ENCODE data around the gene OPRM1. TPM values are rescaled to one million over a fixed set of nuclear protein-coding genes. Genes with fewer than 3 reads are reported as not detected.

OPRM1 gene
- total RNA-seq, 4 donors from 2014 or later = 0.40 to 1.2 (median 0.88) TPM

DNA sequence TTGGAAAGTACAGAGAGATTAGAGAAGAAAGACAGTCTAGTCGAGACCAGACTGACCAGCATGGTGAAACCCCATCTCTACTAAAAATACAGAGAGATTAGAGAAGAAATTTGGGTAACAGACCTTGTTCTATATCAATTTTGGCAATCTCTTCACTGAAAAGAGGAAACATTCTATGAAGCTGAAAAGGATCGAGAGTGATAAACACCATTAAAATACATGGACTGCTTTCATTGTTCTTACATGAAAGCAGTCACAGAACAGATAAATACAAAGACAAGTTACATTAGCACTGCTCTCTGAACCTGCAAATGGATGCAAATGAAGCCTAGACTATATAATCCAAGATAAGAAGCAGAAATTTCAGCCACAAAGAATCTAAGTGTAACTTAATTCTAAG, 8.4 kb upstream of the OPRM1 start:
- DNase-seq (ENCODE audit: extremely low spot score) = no peak
- peaks cover 0 to 3% (median 0%) of the 10 kb centered on the region in 4 donors for H3K9me3 ChIP-seq
- H3K4me1 ChIP-seq = no peaks in the 10 kb centered on the region
- H3K27ac ChIP-seq (replicated peaks in 1 of 4) = no peak overlapping the region
- no peaks in the 10 kb centered on the region for H3K36me3 ChIP-seq
- H3K4me3 ChIP-seq = no peak overlapping the region
- H3K27me3 ChIP-seq = no peaks in the 10 kb centered on the region
- intact Hi-C loops (cut with DNase I) = no loop called here
- TF ChIP-seq, protein P1, sequence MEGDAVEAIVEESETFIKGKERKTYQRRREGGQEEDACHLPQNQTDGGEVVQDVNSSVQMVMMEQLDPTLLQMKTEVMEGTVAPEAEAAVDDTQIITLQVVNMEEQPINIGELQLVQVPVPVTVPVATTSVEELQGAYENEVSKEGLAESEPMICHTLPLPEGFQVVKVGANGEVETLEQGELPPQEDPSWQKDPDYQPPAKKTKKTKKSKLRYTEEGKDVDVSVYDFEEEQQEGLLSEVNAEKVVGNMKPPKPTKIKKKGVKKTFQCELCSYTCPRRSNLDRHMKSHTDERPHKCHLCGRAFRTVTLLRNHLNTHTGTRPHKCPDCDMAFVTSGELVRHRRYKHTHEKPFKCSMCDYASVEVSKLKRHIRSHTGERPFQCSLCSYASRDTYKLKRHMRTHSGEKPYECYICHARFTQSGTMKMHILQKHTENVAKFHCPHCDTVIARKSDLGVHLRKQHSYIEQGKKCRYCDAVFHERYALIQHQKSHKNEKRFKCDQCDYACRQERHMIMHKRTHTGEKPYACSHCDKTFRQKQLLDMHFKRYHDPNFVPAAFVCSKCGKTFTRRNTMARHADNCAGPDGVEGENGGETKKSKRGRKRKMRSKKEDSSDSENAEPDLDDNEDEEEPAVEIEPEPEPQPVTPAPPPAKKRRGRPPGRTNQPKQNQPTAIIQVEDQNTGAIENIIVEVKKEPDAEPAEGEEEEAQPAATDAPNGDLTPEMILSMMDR (IDR thresholded peaks at IDR 0.05) = no peak
- 49% methylated on average over 2 of the region's 2 CpGs for WGBS

DNA sequence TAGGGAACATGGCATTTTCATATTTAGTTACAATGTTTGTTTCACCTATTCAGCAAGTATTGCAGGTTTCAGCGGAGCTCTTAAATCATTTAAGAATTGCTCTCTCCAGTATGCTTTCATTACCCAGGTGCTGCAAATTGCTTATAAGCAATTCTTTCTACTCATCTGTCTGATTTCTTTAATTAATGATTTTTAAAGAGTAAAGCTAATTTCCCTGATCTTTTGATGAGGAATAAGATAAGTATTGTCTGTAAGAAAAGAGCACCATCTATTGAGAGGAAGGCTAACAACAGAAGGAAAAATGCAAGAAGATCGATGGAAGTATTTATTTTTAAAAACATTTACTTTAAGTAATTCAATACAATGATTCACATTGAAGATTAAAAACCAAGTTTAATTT, 2.0 kb downstream of the OPRM1 start:
- H3K4me1 ChIP-seq = no peaks in the 10 kb centered on the region
- no peak for DNase-seq (ENCODE audit: extremely low spot score)
- TF ChIP-seq, protein P1 (IDR thresholded peaks at IDR 0.05) = no peak
- no peak for TF ChIP-seq EP300 (IDR thresholded peaks at IDR 0.05)
- TF ChIP-seq POLR2A (IDR thresholded peaks at IDR 0.05; ENCODE audit: low read depth) = no peak
- no peak for TF ChIP-seq POLR2AphosphoS5 (IDR thresholded peaks at IDR 0.05)
- intact Hi-C loops (cut with DNase I) = no loop called here
- peaks cover 0 to 17% (median 4%) of the 10 kb centered on the region in 4 donors for H3K27me3 ChIP-seq
- H3K36me3 ChIP-seq = no peaks in the 10 kb centered on the region
- H3K27ac ChIP-seq (replicated peaks in 1 of 4) = no peak overlapping the region
- no peak overlapping the region for H3K4me3 ChIP-seq
- H3K9me3 ChIP-seq = peaks cover 0 to 6% (median 0%) of the 10 kb centered on the region in 4 donors
- WGBS = 69% methylated on average over 2 of the region's 2 CpGs

DNA sequence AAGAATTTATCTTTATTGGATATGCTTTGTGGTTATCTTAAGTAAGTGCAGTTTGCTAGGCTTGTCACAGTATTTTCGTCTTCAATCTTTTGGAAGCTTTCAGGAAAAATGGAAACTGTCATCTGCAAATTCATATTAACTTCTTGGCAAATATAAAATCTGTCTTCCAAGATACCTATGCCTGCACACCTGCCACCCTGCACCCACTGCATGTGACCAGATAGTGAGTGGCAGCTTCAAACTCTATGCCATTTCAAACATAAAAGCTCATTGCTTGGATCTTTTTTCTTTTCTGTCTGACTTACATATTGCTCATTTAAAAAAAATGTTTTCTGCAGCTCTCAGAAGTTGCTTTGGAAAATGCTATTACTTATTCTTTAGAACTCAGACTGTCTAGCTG, 14.1 kb downstream of the OPRM1 start:
- no peak overlapping the region for H3K27ac ChIP-seq (replicated peaks in 1 of 4)

DNA sequence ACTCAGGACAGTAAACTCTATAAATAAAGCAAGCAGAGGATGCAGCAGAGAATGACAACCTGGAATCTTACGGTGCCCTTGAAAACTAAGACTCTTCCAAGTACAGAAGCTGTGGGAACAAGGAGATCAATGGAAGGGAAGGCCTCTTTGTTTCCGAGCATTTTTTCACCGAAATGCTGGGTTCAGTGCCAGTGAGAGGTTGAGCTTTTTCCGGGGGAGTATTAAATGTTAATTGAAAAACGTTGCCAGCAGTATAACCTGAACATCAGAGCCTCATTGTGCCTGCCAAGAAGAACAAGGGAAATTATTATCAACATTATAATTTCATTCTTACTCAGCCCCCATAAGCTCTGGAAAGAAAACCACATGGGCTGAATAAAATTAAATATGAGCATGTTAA, 17.5 kb downstream of the OPRM1 start:
- WGBS = 72% methylated on average over 5 of the region's 5 CpGs

More for the DNA sequence above, 14.1 kb downstream of the OPRM1 start:
- DNase-seq (ENCODE audit: extremely low spot score) = no peak
- Histone ChIP-seq H3K4me1 (no peaks in the 10 kb centered on the region), H3K36me3 (no peaks in the 10 kb centered on the region), H3K4me3 (no peak overlapping the region), H3K27me3 (no peaks in the 10 kb centered on the region), H3K9me3 (no peaks in the 10 kb centered on the region)
- no peak for TF ChIP-seq POLR2AphosphoS5 (IDR thresholded peaks at IDR 0.05)
- no peak for TF ChIP-seq EP300 (IDR thresholded peaks at IDR 0.05)
- TF ChIP-seq, protein P1 (IDR thresholded peaks at IDR 0.05) = no peak
- TF ChIP-seq POLR2A (IDR thresholded peaks at IDR 0.05; ENCODE audit: low read depth) = no peak
- intact Hi-C loops (cut with DNase I) = no loop called here
- WGBS = 54% methylated on average over 1 of the region's 1 CpG

DNA sequence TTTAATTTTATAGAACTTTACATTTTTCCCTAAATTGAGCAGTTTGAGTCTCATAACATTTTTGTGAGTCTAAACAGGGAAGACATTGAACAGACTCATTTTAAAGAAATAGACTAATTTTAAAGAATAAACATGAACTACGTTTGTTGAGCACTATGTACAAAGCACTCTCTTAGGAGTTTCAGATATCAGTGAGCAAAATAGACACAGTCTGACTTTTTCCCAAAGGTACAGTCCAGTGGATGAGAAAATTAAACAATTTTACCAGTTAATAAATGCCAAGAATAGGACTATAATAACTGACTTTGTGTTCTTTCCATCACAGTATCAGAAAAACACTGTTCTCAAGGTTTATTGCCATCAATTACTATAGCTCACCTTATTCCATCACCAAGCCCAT, 18.1 kb downstream of the OPRM1 start:
- intact Hi-C loops (cut with DNase I) = no loop called here
- no peak for DNase-seq (ENCODE audit: extremely low spot score)
- H3K4me1 ChIP-seq = no peaks in the 10 kb centered on the region
- no peaks in the 10 kb centered on the region for H3K27me3 ChIP-seq
- no peak overlapping the region for H3K27ac ChIP-seq (replicated peaks in 1 of 4)
- H3K9me3 ChIP-seq = no peaks in the 10 kb centered on the region
- 49% methylated on average over 1 of the region's 1 CpG for WGBS
- no peak overlapping the region for H3K4me3 ChIP-seq
- TF ChIP-seq EP300 (IDR thresholded peaks at IDR 0.05) (no peak), POLR2AphosphoS5 (IDR thresholded peaks at IDR 0.05) (no peak), POLR2A (IDR thresholded peaks at IDR 0.05; ENCODE audit: low read depth) (no peak)
- TF ChIP-seq, protein P1 (IDR thresholded peaks at IDR 0.05) = no peak
- H3K36me3 ChIP-seq = no peaks in the 10 kb centered on the region

More for the DNA sequence above, 17.5 kb downstream of the OPRM1 start:
- Histone ChIP-seq H3K4me1 (no peaks in the 10 kb centered on the region), H3K4me3 (no peak overlapping the region), H3K9me3 (no peaks in the 10 kb centered on the region), H3K36me3 (no peaks in the 10 kb centered on the region), H3K27ac (replicated peaks in 1 of 4) (no peak overlapping the region), H3K27me3 (no peaks in the 10 kb centered on the region)
- DNase-seq (ENCODE audit: extremely low spot score) = no peak
- intact Hi-C loops (cut with DNase I) = no loop called here
- TF ChIP-seq EP300 (IDR thresholded peaks at IDR 0.05) (no peak), POLR2AphosphoS5 (IDR thresholded peaks at IDR 0.05) (no peak), POLR2A (IDR thresholded peaks at IDR 0.05; ENCODE audit: low read depth) (no peak)
- TF ChIP-seq, protein P1 (IDR thresholded peaks at IDR 0.05) = no peak

All from esophagus muscularis mucosa (tissue), 4 donors.